T follicular helper cell (primary cell): Measurements from ENCODE around the gene FAR2.

Experiments
- DNase-seq: peaks from one replicate; pipeline ENCODE4 v3.0.0-alpha.2; 2020; ENCODE audit warnings: low read depth

Gene FAR2

GRCh38 chr12:29204521-29204920 lies 55.4 kb downstream of the FAR2 start:
- DNase-seq = no peak

GRCh38 chr12:29207120-29207519 lies 58.0 kb downstream of the FAR2 start:
- DNase-seq = no peak

GRCh38 chr12:29208060-29208459 lies 59.0 kb downstream of the FAR2 start:
- no peak for DNase-seq

- no peak for DNase-seq
These were observed 60.0 kb downstream of the FAR2 start for GRCh38 chr12:29208936-29209701.

GRCh38 chr12:29211696-29212095 lies 62.6 kb downstream of the FAR2 start:
- DNase-seq = no peak

GRCh38 chr12:29212682-29213403 lies 63.8 kb downstream of the FAR2 start:
- no peak for DNase-seq

GRCh38 chr12:29216266-29216665 lies 67.2 kb downstream of the FAR2 start:
- DNase-seq = no peak

- no peak for DNase-seq
These were observed 67.9 kb downstream of the FAR2 start for GRCh38 chr12:29216797-29217575.

GRCh38 chr12:29220632-29221336 lies 71.7 kb downstream of the FAR2 start:
- no peak for DNase-seq

- no peak for DNase-seq
These were observed 73.1 kb downstream of the FAR2 start for GRCh38 chr12:29222200-29222599.

GRCh38 chr12:29223426-29223825 lies 74.3 kb downstream of the FAR2 start:
- no peak for DNase-seq

GRCh38 chr12:29223956-29224543 lies 75.0 kb downstream of the FAR2 start:
- DNase-seq = no peak

- DNase-seq = no peak
These were observed 75.5 kb downstream of the FAR2 start for GRCh38 chr12:29224572-29224971.

- DNase-seq = no peak
These were observed 76.8 kb downstream of the FAR2 start for GRCh38 chr12:29225834-29226233.

- no peak for DNase-seq
These were observed 77.5 kb downstream of the FAR2 start for GRCh38 chr12:29226616-29227015.

- DNase-seq = no peak
These were observed 79.5 kb downstream of the FAR2 start for GRCh38 chr12:29228474-29229157.

GRCh38 chr12:29229158-29229505 lies 80.1 kb downstream of the FAR2 start:
- no peak for DNase-seq

GRCh38 chr12:29229937-29230336 lies 80.9 kb downstream of the FAR2 start:
- DNase-seq = no peak

GRCh38 chr12:29230800-29231560 lies 81.9 kb downstream of the FAR2 start:
- DNase-seq = no peak

- no peak for DNase-seq
These were observed 83.0 kb downstream of the FAR2 start for GRCh38 chr12:29232086-29232485.
